WTC11 (cell line): Measurements from ENCODE around the gene GAPDHS. TPM values are rescaled to one million over a fixed set of nuclear protein-coding genes. Genes with fewer than 3 reads are reported as not detected.

Experiments
- ATAC-seq: fragments of 200-7000 bp; cut with Tn5 transposase; 2 replicates; pipeline ENCODE4 v1.10.0; 2021; ENCODE audit warnings: mild to moderate bottlenecking, moderate library complexity
- CTCF ChIA-PET: fragments of 300-600 bp; sonication (Branson Sonifier 250); formaldehyde crosslinking; loops from one replicate; lab custom pipeline; 2021; ENCODE audit warnings: antibody characterized with exemption; lab: Charles Lee
- POLR2A ChIA-PET: fragments of 350-600 bp; sonication (Branson Sonifier 250); formaldehyde crosslinking; loops from one replicate; lab custom pipeline; 2021; ENCODE audit warnings: antibody characterized with exemption; lab: Charles Lee
- DNase-seq: peaks from one replicate; pipeline ENCODE4 v3.0.0; 2021; ENCODE audit warnings: low spot score
- H3K27ac Mint-ChIP-seq: 2 replicates; pipeline ENCODE4 v1.8.0; 2021; ENCODE audit warnings: mixed read lengths
- H3K27me3 Mint-ChIP-seq: 2 replicates; pipeline ENCODE4 v1.8.0; 2021; ENCODE audit warnings: low read depth, mild to moderate bottlenecking, moderate library complexity, mixed read lengths
- H3K36me3 Mint-ChIP-seq: 2 replicates; pipeline ENCODE4 v1.8.0; 2021; ENCODE audit warnings: mixed read lengths
- H3K4me1 Mint-ChIP-seq: 2 replicates; pipeline ENCODE4 v1.8.0; 2022; ENCODE audit warnings: mixed read lengths
- H3K4me3 Mint-ChIP-seq: 2 replicates; pipeline ENCODE4 v1.8.0; 2021; ENCODE audit warnings: mild to moderate bottlenecking, moderate library complexity, mixed read lengths
- H3K9me3 Mint-ChIP-seq: 2 replicates; pipeline ENCODE4 v1.8.0; 2021; ENCODE audit warnings: mixed read lengths
- GTF2I ChIP-seq: fragments of 250-450 bp; sonication (Bioruptor Pico); conservative IDR thresholded peaks from 2 replicates; pipeline ENCODE4 v1.4.0; 2021; ENCODE audit warnings: mild to moderate bottlenecking
- HMGA2 ChIP-seq: fragments of 250-450 bp; sonication (Bioruptor Pico); IDR thresholded peaks from 2 replicates; pipeline ENCODE4 v1.4.0; 2021; ENCODE audit warnings: mild to moderate bottlenecking, moderate library complexity
- MYBL2 ChIP-seq: sonication (generic); formaldehyde crosslinking; IDR thresholded peaks from 2 replicates; pipeline ENCODE4 v1.8.1; 2023; ENCODE audit warnings: mild to moderate bottlenecking, moderate library complexity, missing genetic modification reagents
- NFE2L1 ChIP-seq: sonication (generic); formaldehyde crosslinking; IDR thresholded peaks from 2 replicates; pipeline ENCODE4 v1.8.1; 2023; ENCODE audit warnings: missing genetic modification reagents
- RELA ChIP-seq: sonication (generic); formaldehyde crosslinking; IDR thresholded peaks from 2 replicates; pipeline ENCODE4 v1.8.1; 2022; ENCODE audit warnings: missing genetic modification reagents, mild to moderate bottlenecking, borderline replicate concordance
- SP1 ChIP-seq: sonication (generic); formaldehyde crosslinking; conservative IDR thresholded peaks from 2 replicates; pipeline ENCODE4 v1.8.1; 2022; ENCODE audit warnings: missing genetic modification reagents
- TP53 ChIP-seq: sonication (generic); formaldehyde crosslinking; IDR thresholded peaks from 2 replicates; pipeline ENCODE4 v1.8.1; 2023; ENCODE audit warnings: mild to moderate bottlenecking, missing genetic modification reagents
- ZNF138 ChIP-seq: sonication (generic); formaldehyde crosslinking; conservative IDR thresholded peaks from 2 replicates; pipeline ENCODE4 v1.8.1; 2022; ENCODE audit warnings: mild to moderate bottlenecking, moderate library complexity, missing genetic modification reagents
- ZNF219 ChIP-seq: sonication (generic); formaldehyde crosslinking; IDR thresholded peaks from 2 replicates; pipeline ENCODE4 v1.8.0; 2023; ENCODE audit warnings: missing genetic modification reagents, mild to moderate bottlenecking, borderline replicate concordance
- ZNF317 ChIP-seq: sonication (generic); formaldehyde crosslinking; IDR thresholded peaks from 2 replicates; pipeline ENCODE4 v1.8.1; 2023; ENCODE audit warnings: low read depth, mild to moderate bottlenecking, moderate library complexity, missing genetic modification reagents, borderline replicate concordance
- ZNF425 ChIP-seq: fragments of 250-450 bp; sonication (Bioruptor Pico); conservative IDR thresholded peaks from 2 replicates; pipeline ENCODE4 v1.9.0; 2021; ENCODE audit warnings: mild to moderate bottlenecking
- ZNF532 ChIP-seq: fragments of 250-450 bp; sonication (Bioruptor Pico); IDR thresholded peaks from 2 replicates; pipeline ENCODE4 v1.9.0; 2021; ENCODE audit warnings: mild to moderate bottlenecking, borderline replicate concordance
- total RNA-seq: library from RNA; stranded (reverse); gene quantifications from 3 replicates; pipeline ENCODE4 v1.2.3, GENCODE V29; 2021
- TF ChIP-seq, protein P1 (sequence below): fragments of 200-600 bp; IDR thresholded peaks from 2 replicates; pipeline ENCODE4 v1.8.0; 2022; ENCODE audit warnings: antibody characterized with exemption

Gene GAPDHS
- total RNA-seq, 1 experiment from 2014 or later, result 0.20 TPM

DNA sequence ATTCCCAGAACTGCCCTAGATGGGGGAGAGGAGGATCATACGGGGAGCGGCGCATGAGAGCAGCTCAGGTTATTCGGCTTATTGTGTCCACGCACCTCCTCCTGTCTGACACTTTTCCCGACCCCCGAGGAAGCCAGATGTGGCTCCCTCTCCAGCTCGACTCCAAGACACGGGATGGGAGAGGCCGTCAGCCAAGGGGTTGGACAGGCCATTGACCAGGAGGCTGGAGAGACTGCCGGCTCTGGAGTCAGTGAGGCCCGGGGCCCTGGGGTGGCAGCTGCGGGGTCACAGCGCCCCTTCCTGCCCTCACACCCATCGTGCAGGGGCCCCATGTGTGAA is 22.7 kb upstream of the GAPDHS start:
- H3K4me1 Mint-ChIP-seq, result peaks cover 24% of the 10 kb centered on the region
- H3K4me3 Mint-ChIP-seq, result peak overlapping the region; percentile 99
- H3K27ac Mint-ChIP-seq, result no peak overlapping the region
- ChIA-PET CTCF (interaction anchor here (0.6 to 4.0 kb wide), 54 partner anchors 8 to 467 kb away, joined by 3 to 62 read pairs (median 5); partner anchors contain the start of genes ATP4A, COX6B1, ETV2 and HAUS5), POLR2A (interaction anchor here (0.6 to 1.2 kb wide), 16 partner anchors 8 to 234 kb away, joined by 3 to 5 read pairs (median 3); partner anchors contain the start of genes COX6B1 and FFAR3)
- TF ChIP-seq MYBL2 (CRISPR knock-in tag) (no peak), SP1 (CRISPR knock-in tag) (no peak), ZNF317 (no peak), TP53 (CRISPR knock-in tag) (peak; percentile 17; the same call in 1 of the 2 replicates)
- TF ChIP-seq, protein P1, sequence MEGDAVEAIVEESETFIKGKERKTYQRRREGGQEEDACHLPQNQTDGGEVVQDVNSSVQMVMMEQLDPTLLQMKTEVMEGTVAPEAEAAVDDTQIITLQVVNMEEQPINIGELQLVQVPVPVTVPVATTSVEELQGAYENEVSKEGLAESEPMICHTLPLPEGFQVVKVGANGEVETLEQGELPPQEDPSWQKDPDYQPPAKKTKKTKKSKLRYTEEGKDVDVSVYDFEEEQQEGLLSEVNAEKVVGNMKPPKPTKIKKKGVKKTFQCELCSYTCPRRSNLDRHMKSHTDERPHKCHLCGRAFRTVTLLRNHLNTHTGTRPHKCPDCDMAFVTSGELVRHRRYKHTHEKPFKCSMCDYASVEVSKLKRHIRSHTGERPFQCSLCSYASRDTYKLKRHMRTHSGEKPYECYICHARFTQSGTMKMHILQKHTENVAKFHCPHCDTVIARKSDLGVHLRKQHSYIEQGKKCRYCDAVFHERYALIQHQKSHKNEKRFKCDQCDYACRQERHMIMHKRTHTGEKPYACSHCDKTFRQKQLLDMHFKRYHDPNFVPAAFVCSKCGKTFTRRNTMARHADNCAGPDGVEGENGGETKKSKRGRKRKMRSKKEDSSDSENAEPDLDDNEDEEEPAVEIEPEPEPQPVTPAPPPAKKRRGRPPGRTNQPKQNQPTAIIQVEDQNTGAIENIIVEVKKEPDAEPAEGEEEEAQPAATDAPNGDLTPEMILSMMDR, result peak; percentile 44
- ATAC-seq (peak; percentile 2), DNase-seq (no peak)
- peaks cover 20% of the 10 kb centered on the region for H3K27me3 Mint-ChIP-seq
- no peaks in the 10 kb centered on the region for H3K9me3 Mint-ChIP-seq
- peaks cover 26% of the 10 kb centered on the region for H3K36me3 Mint-ChIP-seq

- no peaks in the 10 kb centered on the region for H3K9me3 Mint-ChIP-seq
- H3K36me3 Mint-ChIP-seq, result peaks cover 19% of the 10 kb centered on the region
- POLR2A ChIA-PET, result interaction anchor here (1.1 to 1.2 kb wide), 3 partner anchors 12 to 37 kb away, joined by 3 to 4 read pairs (median 4); no protein-coding TSS in a partner anchor
- no peak overlapping the region for H3K27ac Mint-ChIP-seq
- no peak for ATAC-seq
- H3K27me3 Mint-ChIP-seq, result peaks cover 20% of the 10 kb centered on the region
- no peak for DNase-seq
- peaks cover 24% of the 10 kb centered on the region for H3K4me1 Mint-ChIP-seq
- CTCF ChIA-PET, result interaction anchor here (1.0 to 4.0 kb wide), 14 partner anchors 9 to 467 kb away, joined by 3 to 62 read pairs (median 9); no protein-coding TSS in a partner anchor
- H3K4me3 Mint-ChIP-seq, result no peak overlapping the region
- TF ChIP-seq ZNF219 (no peak), RELA (no peak), ZNF138 (CRISPR knock-in tag) (no peak), GTF2I (CRISPR knock-in tag) (no peak), ZNF532 (CRISPR knock-in tag) (no peak), HMGA2 (no peak), ZNF425 (CRISPR knock-in tag) (no peak), NFE2L1 (CRISPR knock-in tag) (no peak)
These were observed 21.9 kb upstream of the GAPDHS start for GRCh38 chr19:35511337-35511736.
